NAMALWA (cell line): Measurements from ENCODE around the gene TXNDC5.
"Not testable (repeated sequence)": the region's sequence is repeated elsewhere in the genome, so short reads cannot be mapped to it uniquely, and the experiment has no call there.

Source experiments
- DNase-seq: peaks from one replicate; pipeline ENCODE4 v3.0.0-alpha.2; 2015; ENCODE audit warnings: low spot score

TXNDC5 gene

GRCh38 chr6:7914311-7914710 lies 3.7 kb upstream of the TXNDC5 start:
- DNase-seq, result no peak

- DNase-seq, result no peak
Observed at GRCh38 chr6:7912736-7913517, 2.3 kb upstream of the TXNDC5 start.

- no peak for DNase-seq
Observed at GRCh38 chr6:7912024-7912423, 1.4 kb upstream of the TXNDC5 start.

- DNase-seq, result peak; percentile 11
Observed at GRCh38 chr6:7911345-7911725, 747 bp upstream of the TXNDC5 start.

- DNase-seq, result peak; percentile 42
Observed at GRCh38 chr6:7910298-7910653, 312 bp downstream of the TXNDC5 start.

- peak; percentile 35 for DNase-seq
Observed at GRCh38 chr6:7909323-7910276, 988 bp downstream of the TXNDC5 start.

GRCh38 chr6:7907159-7907558 lies 3.4 kb downstream of the TXNDC5 start:
- DNase-seq, result no peak

GRCh38 chr6:7906741-7907140 lies 3.8 kb downstream of the TXNDC5 start:
- DNase-seq, result no peak

GRCh38 chr6:7905416-7905815 lies 5.2 kb downstream of the TXNDC5 start:
- no peak for DNase-seq

GRCh38 chr6:7904654-7905319 lies 5.8 kb downstream of the TXNDC5 start:
- DNase-seq, result no peak

GRCh38 chr6:7903673-7904072 lies 6.9 kb downstream of the TXNDC5 start:
- DNase-seq, result no peak

GRCh38 chr6:7902867-7903266 lies 7.7 kb downstream of the TXNDC5 start:
- no peak for DNase-seq

GRCh38 chr6:7902221-7902620 lies 8.4 kb downstream of the TXNDC5 start:
- no peak for DNase-seq

- no peak for DNase-seq
Observed at GRCh38 chr6:7901780-7902179, 8.8 kb downstream of the TXNDC5 start.

- no peak for DNase-seq
Observed at GRCh38 chr6:7901056-7901455, 9.5 kb downstream of the TXNDC5 start.

GRCh38 chr6:7900621-7901020 lies 10.0 kb downstream of the TXNDC5 start:
- no peak for DNase-seq

GRCh38 chr6:7899889-7900213 lies 10.7 kb downstream of the TXNDC5 start:
- DNase-seq, result no peak

- DNase-seq, result peak; percentile 26
Observed at GRCh38 chr6:7899101-7899888, 11.3 kb downstream of the TXNDC5 start.

- not testable (repeated sequence) for DNase-seq
Observed at GRCh38 chr6:7898193-7898586, 12.4 kb downstream of the TXNDC5 start.

GRCh38 chr6:7897461-7898192 lies 13.0 kb downstream of the TXNDC5 start:
- no peak for DNase-seq

GRCh38 chr6:7896465-7896987 lies 14.1 kb downstream of the TXNDC5 start:
- DNase-seq, result no peak
